NCI-H1694 treated with DMSO at 0.1 percent for 48 hours (cell line): ENCODE results near the gene TMLHE.
"Not testable (repeated sequence)": the region's sequence is repeated elsewhere in the genome, so short reads cannot be mapped to it uniquely, and the experiment has no call there.

ENCODE experiments used
- DNase-seq: peaks from one replicate; lab custom pipeline; 2025; lab: John Stamatoyannopoulos, UW

Gene TMLHE

GRCh38 chrX:155491421-155491820 lies 121.3 kb downstream of the TMLHE start:
- DNase-seq = not testable (repeated sequence)

GRCh38 chrX:155477136-155477535 lies 135.6 kb downstream of the TMLHE start:
- not testable (repeated sequence) for DNase-seq

- DNase-seq = not testable (repeated sequence)
Measured at GRCh38 chrX:155466269-155466938, 146.3 kb downstream of the TMLHE start.

GRCh38 chrX:155460501-155460900 lies 152.3 kb downstream of the TMLHE start:
- not testable (repeated sequence) for DNase-seq

GRCh38 chrX:155458471-155458870 lies 154.3 kb downstream of the TMLHE start, which contains the start of gene F8A3:
TSS of gene F8A3 (minus strand) at chrX:155458620. CDS start at chrX:155458600, 20 bp downstream.
- DNase-seq = not testable (repeated sequence)

GRCh38 chrX:155457761-155458447 lies 154.8 kb downstream of the TMLHE start:
- DNase-seq = not testable (repeated sequence)

- no peak for DNase-seq
Measured at GRCh38 chrX:155441097-155441496, 171.7 kb downstream of the TMLHE start.
